Thyroid gland (tissue), 4 donors: Measurements from ENCODE around the gene SKI.

Experiments
- POLR2A ChIP-seq, 2 donors: fragments of 450-650 bp; IDR thresholded peaks; one replicate each; pipeline ENCODE4 v1.6.1; 2017; ENCODE audit warnings: antibody characterized with exemption in 2 of 2, mild to moderate bottlenecking in 2 of 2, moderate library complexity in 1 of 2
- TF ChIP-seq, protein P1 (sequence below), 6 experiments: fragments of 200-600 bp in 3 of 6; fragments of 450-650 bp in 3 of 6; sonication (generic) in 3 of 6; IDR thresholded peaks; one replicate each; pipeline ENCODE4 v1.5.1; 2016 to 2019; ENCODE audit warnings: antibody characterized with exemption in 6 of 6, mild to moderate bottlenecking in 2 of 6, inconsistent platforms in 1 of 6, moderate library complexity in 1 of 6

DNA sequence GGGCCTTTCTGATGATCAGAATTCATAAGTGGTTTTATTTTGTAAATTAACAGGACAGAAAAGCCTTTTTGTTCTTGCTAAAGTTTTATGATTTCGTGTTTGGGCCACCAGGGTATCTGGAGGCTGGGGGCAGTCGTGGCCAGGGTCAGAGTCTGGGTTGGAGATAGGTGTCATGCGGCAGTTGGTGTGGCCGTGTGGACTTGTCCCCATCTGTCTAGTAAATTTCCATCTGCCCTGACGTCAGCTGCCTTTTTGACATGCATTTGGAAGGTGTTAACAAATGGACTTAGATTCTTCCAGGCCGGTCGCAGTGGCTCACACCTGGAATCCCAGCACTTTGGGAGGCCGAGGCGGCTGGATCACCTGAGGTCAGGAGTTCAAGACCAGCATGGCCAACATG is 56.8 kb downstream of the SKI start:
- TF ChIP-seq, protein P1, sequence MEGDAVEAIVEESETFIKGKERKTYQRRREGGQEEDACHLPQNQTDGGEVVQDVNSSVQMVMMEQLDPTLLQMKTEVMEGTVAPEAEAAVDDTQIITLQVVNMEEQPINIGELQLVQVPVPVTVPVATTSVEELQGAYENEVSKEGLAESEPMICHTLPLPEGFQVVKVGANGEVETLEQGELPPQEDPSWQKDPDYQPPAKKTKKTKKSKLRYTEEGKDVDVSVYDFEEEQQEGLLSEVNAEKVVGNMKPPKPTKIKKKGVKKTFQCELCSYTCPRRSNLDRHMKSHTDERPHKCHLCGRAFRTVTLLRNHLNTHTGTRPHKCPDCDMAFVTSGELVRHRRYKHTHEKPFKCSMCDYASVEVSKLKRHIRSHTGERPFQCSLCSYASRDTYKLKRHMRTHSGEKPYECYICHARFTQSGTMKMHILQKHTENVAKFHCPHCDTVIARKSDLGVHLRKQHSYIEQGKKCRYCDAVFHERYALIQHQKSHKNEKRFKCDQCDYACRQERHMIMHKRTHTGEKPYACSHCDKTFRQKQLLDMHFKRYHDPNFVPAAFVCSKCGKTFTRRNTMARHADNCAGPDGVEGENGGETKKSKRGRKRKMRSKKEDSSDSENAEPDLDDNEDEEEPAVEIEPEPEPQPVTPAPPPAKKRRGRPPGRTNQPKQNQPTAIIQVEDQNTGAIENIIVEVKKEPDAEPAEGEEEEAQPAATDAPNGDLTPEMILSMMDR (IDR thresholded peaks at IDR 0.05): no peak
- TF ChIP-seq POLR2A (IDR thresholded peaks at IDR 0.05): no peak
